B cell (primary cell): ENCODE results near the gene CDT1. TPM values are rescaled to one million over a fixed set of nuclear protein-coding genes. Genes with fewer than 3 reads are reported as not detected.
A peak's percentile ranks its signal among the peaks of the same experiment; 100 is the strongest.

ENCODE experiments used
- ATAC-seq: fragments of 200-7000 bp; cut with Tn5 transposase; one replicate; pipeline ENCODE4 v1.10.0; 2021; ENCODE audit warnings: low read depth, mild to moderate bottlenecking, moderate number of reproducible peaks, moderate library complexity
- CTCF ChIA-PET: fragments of 350-600 bp; sonication (Branson Sonifier 250); formaldehyde crosslinking; loops from one replicate; lab custom pipeline; 2021; ENCODE audit warnings: antibody characterized with exemption, inconsistent platforms; lab: Charles Lee
- POLR2A ChIA-PET: fragments of 350-600 bp; sonication (Branson Sonifier 250); formaldehyde crosslinking; loops from one replicate; lab custom pipeline; 2021; ENCODE audit warnings: antibody characterized with exemption; lab: Charles Lee
- DNase-seq: peaks from one replicate; pipeline ENCODE4 v3.0.0; 2013
- H2AFZ ChIP-seq: 2 replicates; pipeline ENCODE4 v1.6.1; 2012; ENCODE audit warnings: mild to moderate bottlenecking, low read depth, low read length; ENCODE audit not compliant: insufficient read depth, poor library complexity, severe bottlenecking
- H3K27ac ChIP-seq, 2 donors: 1 replicate in 1 of 2; 2 replicates in 1 of 2; pipeline ENCODE4 v1.5.1; 2012 to 2013; ENCODE audit warnings: low read length in 2 of 2, mild to moderate bottlenecking in 2 of 2, moderate library complexity in 1 of 2
- H3K27me3 ChIP-seq, 4 experiments: fragments of 200-600 bp in 1 of 4; sonication (generic) in 1 of 4; replicated peaks in 1 of 4; 1 replicate in 2 of 4; 2 replicates in 2 of 4; pipeline versions ENCODE4 v1.6.1 to v1.7.0; 2013 to 2016; ENCODE audit warnings: low read length in 3 of 4, mild to moderate bottlenecking in 2 of 4, mixed read lengths in 1 of 4, moderate library complexity in 1 of 4; ENCODE audit not compliant: insufficient read depth in 4 of 4, control insufficient read depth in 3 of 4; ENCODE audit errors: control extremely low read depth in 1 of 4
- H3K36me3 ChIP-seq, 2 experiments: replicated peaks in 1 of 2; 1 replicate in 1 of 2; 2 replicates in 1 of 2; pipeline versions ENCODE4 v1.6.1 to v1.7.1; 2013; ENCODE audit warnings: low read length in 1 of 2; ENCODE audit not compliant: insufficient read depth in 2 of 2, control insufficient read depth in 1 of 2; ENCODE audit errors: control extremely low read depth in 1 of 2, extremely low read depth in 1 of 2
- H3K4me1 ChIP-seq, 2 donors: fragments of 200-600 bp in 1 of 2; sonication (generic) in 1 of 2; 1 replicate in 1 of 2; 2 replicates in 1 of 2; pipeline versions ENCODE4 v1.5.1 to v1.6.1; 2013 to 2017; ENCODE audit warnings: low read length in 2 of 2; ENCODE audit not compliant: control insufficient read depth in 2 of 2, insufficient read depth in 2 of 2
- H3K4me2 ChIP-seq: replicated peaks from 2 replicates; pipeline ENCODE3; 2012; ENCODE audit warnings: mild to moderate bottlenecking, low read depth, low read length; ENCODE audit not compliant: poor library complexity, severe bottlenecking
- H3K4me3 ChIP-seq, 5 experiments: fragments of 200-600 bp in 1 of 5; sonication (generic) in 1 of 5; 1 replicate in 3 of 5; 2 replicates in 2 of 5; pipeline versions ENCODE4 v1.5.1 to v1.7.0; 2011 to 2016; ENCODE audit warnings: low read length in 4 of 5, mild to moderate bottlenecking in 4 of 5, low read depth in 2 of 5, control low read depth in 1 of 5, moderate library complexity in 1 of 5; ENCODE audit not compliant: insufficient read depth in 1 of 5; ENCODE audit errors: control extremely low read depth in 1 of 5, extremely low read depth in 1 of 5
- H3K79me2 ChIP-seq: fragments of 200-600 bp; sonication (generic); one replicate; pipeline ENCODE4 v1.6.0; 2016; ENCODE audit warnings: low read length; ENCODE audit not compliant: control insufficient read depth, insufficient read depth
- H3K9ac ChIP-seq: fragments of 200-600 bp; sonication (generic); 2 replicates; pipeline ENCODE4 v1.6.1; 2017; ENCODE audit warnings: mild to moderate bottlenecking, low read length, moderate library complexity
- H3K9me3 ChIP-seq, 3 donors: one replicate each; pipeline versions ENCODE4 v1.6.1 to v1.7.1; 2013; ENCODE audit warnings: low read length in 2 of 3; ENCODE audit not compliant: control insufficient read depth in 2 of 3, insufficient read depth in 1 of 3; ENCODE audit errors: control extremely low read depth in 1 of 3
- H4K20me1 ChIP-seq: 2 replicates; pipeline ENCODE4 v1.6.0; 2012; ENCODE audit warnings: mild to moderate bottlenecking, low read length; ENCODE audit not compliant: insufficient read depth, control insufficient read depth, poor library complexity, severe bottlenecking
- H3K27ac Mint-ChIP-seq: one replicate; pipeline ENCODE4 v1.8.0; 2021; ENCODE audit warnings: mixed read lengths
- H3K27me3 Mint-ChIP-seq: one replicate; pipeline ENCODE4 v1.8.0; 2021; ENCODE audit warnings: mixed read lengths
- H3K4me1 Mint-ChIP-seq: one replicate; pipeline ENCODE4 v1.8.0; 2021; ENCODE audit warnings: mixed read lengths
- H3K4me3 Mint-ChIP-seq: one replicate; pipeline ENCODE4 v1.8.0; 2021; ENCODE audit warnings: mixed read lengths
- H3K9me3 Mint-ChIP-seq: one replicate; pipeline ENCODE4 v1.8.0; 2022; ENCODE audit warnings: mixed read lengths; ENCODE audit not compliant: insufficient read depth
- CTCF ChIP-seq: fragments of 200-600 bp; IDR thresholded peaks from one replicate; pipeline ENCODE4 v1.8.0; 2022; ENCODE audit warnings: antibody characterized with exemption, mild to moderate bottlenecking
- EZH2 ChIP-seq: IDR thresholded peaks from 2 replicates; pipeline ENCODE4 v1.6.1; 2012; ENCODE audit warnings: borderline replicate concordance, low read depth, mild to moderate bottlenecking, moderate library complexity, low read length; ENCODE audit not compliant: insufficient read depth, poor library complexity, severe bottlenecking
- WGBS: methylation state at CpG from one replicate; pipeline ENCODE4 v1.1.5; 2013; ENCODE audit warnings: missing lambda C conversion rate; ENCODE audit not compliant: insufficient coverage; 5-methylcytosine and 5-hydroxymethylcytosine counted together
- intact Hi-C: fragments of 100-400 bp; cut with micrococcal nuclease; formaldehyde crosslinking; loops from one replicate; pipeline ENCODE4 v1.10.0; 2022
- polyA plus RNA-seq: library from polyadenylated mRNA; depleted of rRNA; stranded (reverse); fragments of >200 nt; gene quantifications from 2 replicates; pipeline ENCODE4 v1.2.3, GENCODE V29; 2012
- total RNA-seq, 2 donors: library from RNA; stranded (reverse); fragments of 120-200 nt in 1 of 2; gene quantifications; 1 replicate in 1 of 2; 2 replicates in 1 of 2; pipeline versions ENCODE4 v1.2.3 to v1.2.4, GENCODE V29; 2013 to 2022

CDT1 gene
- total and polyA plus RNA-seq, 2 donors (not counting 1 experiment from before 2014, with no cell fraction given), result 0.27 to 0.36 TPM

- H3K27ac ChIP-seq, result no peak overlapping the region
- H3K4me1 Mint-ChIP-seq, result peaks cover 45% of the 10 kb centered on the region
- ATAC-seq (no peak), DNase-seq (no peak)
- no peaks in the 10 kb centered on the region for H3K27me3 ChIP-seq
- CTCF ChIA-PET, result interaction anchor here (1.1 to 1.5 kb wide), 3 partner anchors 24 to 83 kb away, joined by 3 to 5 read pairs (median 4); no protein-coding TSS in a partner anchor
- intact Hi-C loops, result no loop called here
- H3K27me3 Mint-ChIP-seq, result no peaks in the 10 kb centered on the region
- H3K9me3 Mint-ChIP-seq, result no peaks in the 10 kb centered on the region
- H3K4me1 ChIP-seq, result peaks cover 22 to 30% of the 10 kb centered on the region in 2 donors
- POLR2A ChIA-PET, result no interaction called here
- H3K79me2 ChIP-seq, result peaks cover 98% of the 10 kb centered on the region
- peaks cover 0 to 9% of the 10 kb centered on the region in 2 experiments for H3K36me3 ChIP-seq
- H2AFZ ChIP-seq, result no peak overlapping the region
- TF ChIP-seq CTCF, result no peak
- TF ChIP-seq EZH2, result no peak
- no peak overlapping the region for H3K4me2 ChIP-seq
- no peak overlapping the region for H3K4me3 Mint-ChIP-seq
- no peak overlapping the region for H3K9ac ChIP-seq
- peaks cover 0 to 17% (median 0%) of the 10 kb centered on the region in 3 donors for H3K9me3 ChIP-seq
- H3K4me3 ChIP-seq, result no peak overlapping the region
- no peak overlapping the region for H3K27ac Mint-ChIP-seq
- WGBS, result 94% methylated on average over 10 of the region's 10 CpGs
- peaks cover 95% of the 10 kb centered on the region for H4K20me1 ChIP-seq
Observed at GRCh38 chr16:88762941-88763340, 40.6 kb upstream of the CDT1 start.

- Histone ChIP-seq H3K9ac (no peak overlapping the region), H3K27me3 (no peaks in the 10 kb centered on the region), H3K4me2 (no peak overlapping the region), H3K27ac (no peak overlapping the region), H3K79me2 (peaks cover 98% of the 10 kb centered on the region), H4K20me1 (peaks cover 95% of the 10 kb centered on the region), H3K4me1 (peaks cover 27 to 33% of the 10 kb centered on the region in 2 donors), H2AFZ (no peak overlapping the region), H3K4me3 (no peak overlapping the region), H3K36me3 (peaks cover 0 to 9% of the 10 kb centered on the region in 2 experiments), H3K9me3 (peaks cover 0 to 12% (median 0%) of the 10 kb centered on the region in 3 donors)
- H3K27ac Mint-ChIP-seq, result peak overlapping the region; percentile 56
- DNase-seq, result no peak
- no peak for ATAC-seq
- intact Hi-C loops, result no loop called here
- ChIA-PET POLR2A (interaction anchor here (0.7 kb wide), 1 partner anchor 19 kb away, joined by 3 read pairs; no protein-coding TSS in a partner anchor), CTCF (interaction anchor here (1.1 to 1.5 kb wide), 2 partner anchors 21 to 83 kb away, joined by 3 read pairs; no protein-coding TSS in a partner anchor)
- no peaks in the 10 kb centered on the region for H3K27me3 Mint-ChIP-seq
- H3K9me3 Mint-ChIP-seq, result no peaks in the 10 kb centered on the region
- TF ChIP-seq EZH2 (no peak), CTCF (no peak)
- H3K4me3 Mint-ChIP-seq, result no peak overlapping the region
- H3K4me1 Mint-ChIP-seq, result peaks cover 39% of the 10 kb centered on the region
- 86% methylated on average over 12 of the region's 14 CpGs for WGBS
Observed at GRCh38 chr16:88763502-88764053, 40.0 kb upstream of the CDT1 start.
